ENCODE results near the gene CXCR3.
"Not testable (repeated sequence)": the region's sequence is repeated elsewhere in the genome, so short reads cannot be mapped to it uniquely, and the experiment has no call there.

The CXCR3 gene

GRCh38 chrX:71618303-71618721 lies at the start of gene CXCR3:
CXCR3 (minus strand) TSS chrX:71618511; CDS start chrX:71618449, 62 bp downstream.
- no peak for FAIRE-seq

- FAIRE-seq: no peak
Measured at GRCh38 chrX:71667328-71668247, 49.3 kb upstream of the CXCR3 start, which contains the start of gene LOC101059915. LOC101059915 (plus strand) TSS chrX:71667546.

- no peak for FAIRE-seq
Measured at GRCh38 chrX:71666240-71667223, 48.2 kb upstream of the CXCR3 start.

DNA sequence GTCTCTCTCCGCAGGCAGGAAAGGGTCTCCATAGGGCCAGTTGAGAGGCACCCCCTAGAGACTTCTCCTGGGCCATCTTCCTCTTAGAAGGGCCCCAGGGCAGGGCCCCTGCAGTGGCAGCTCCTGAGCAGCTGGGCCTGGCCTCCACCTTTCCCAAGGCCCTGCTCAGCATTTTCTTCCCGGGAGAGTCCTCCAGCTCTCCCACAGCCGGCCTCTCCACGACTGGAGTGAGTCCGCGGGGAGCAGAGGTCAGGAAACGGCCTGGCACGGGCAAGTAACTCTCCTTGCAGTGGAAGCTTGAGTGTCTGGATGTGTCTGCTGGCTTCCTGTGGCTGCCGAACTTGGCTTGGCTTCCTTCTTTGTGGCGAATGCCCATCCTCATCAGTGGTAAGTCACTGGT lies 47.4 kb upstream of the CXCR3 start:
- FAIRE-seq: no peak

DNA sequence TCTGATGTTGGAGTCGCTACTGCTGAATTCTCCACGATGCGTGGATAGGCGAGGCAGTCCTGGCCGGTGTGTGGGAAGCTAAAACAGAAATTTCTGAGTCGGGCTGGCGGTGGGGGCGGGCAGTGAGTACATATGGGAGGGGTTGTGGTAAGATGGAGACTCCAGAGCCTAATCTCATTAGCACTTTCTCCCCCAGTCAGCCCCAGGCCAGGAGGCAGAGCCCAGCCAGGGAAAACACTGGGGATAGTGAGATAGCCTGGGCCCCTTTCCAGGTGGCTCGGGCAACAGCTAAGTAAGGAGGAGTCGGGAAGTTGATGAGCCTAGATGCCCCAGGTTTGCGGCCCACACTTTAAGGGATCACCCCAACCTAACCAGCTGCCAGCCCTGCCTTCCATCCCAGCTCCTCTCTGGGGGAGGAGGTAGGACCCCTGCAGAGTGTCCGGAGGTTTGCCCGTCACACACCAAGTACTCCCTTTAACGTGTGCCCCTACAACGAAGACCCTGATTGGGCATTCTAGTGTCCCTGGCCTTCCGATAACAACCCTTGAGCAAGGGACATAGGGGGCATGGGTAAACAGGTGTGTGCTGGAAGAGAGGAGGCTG lies 46.7 kb upstream of the CXCR3 start:
- FAIRE-seq: no peak

DNA sequence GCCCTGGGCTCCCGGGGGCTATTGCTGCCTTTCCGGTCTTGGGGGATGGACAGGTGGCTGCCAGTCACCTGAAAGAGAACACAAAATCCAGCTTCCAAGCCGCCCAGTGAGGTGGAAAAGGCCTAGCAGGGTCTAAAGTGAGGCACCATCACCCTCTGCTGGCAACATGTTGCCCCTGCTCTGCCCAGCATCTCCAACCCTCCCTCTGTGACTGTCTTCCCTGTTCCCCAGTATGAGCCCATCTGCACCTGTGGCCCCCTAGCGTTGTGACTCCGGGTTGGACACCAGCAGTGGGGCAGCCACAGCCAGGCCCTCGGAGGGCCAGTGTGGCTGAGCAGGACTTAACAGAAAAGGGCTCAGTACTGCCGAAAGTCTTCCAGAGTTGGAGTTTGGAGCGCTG lies 45.9 kb upstream of the CXCR3 start:
- FAIRE-seq: not testable (repeated sequence)

DNA sequence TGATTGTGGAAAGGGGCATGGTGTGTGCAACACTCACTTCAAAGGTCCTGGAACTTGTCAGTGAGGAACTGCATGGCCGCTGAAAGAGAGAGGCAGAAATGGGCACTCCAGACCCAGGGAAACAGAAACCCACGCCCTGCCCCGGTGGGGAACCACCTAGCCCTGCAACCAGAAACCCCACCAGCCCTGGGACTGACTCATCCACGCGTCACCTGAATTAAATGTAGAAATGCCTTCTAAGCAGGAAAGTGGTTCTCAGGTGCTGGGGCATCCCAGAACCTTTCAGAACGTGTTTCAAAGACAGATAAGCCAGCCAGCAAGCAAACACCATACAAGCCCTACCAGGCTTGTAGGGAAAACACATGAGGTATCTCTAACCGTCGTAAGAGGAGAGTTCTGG lies 44.9 kb upstream of the CXCR3 start:
- FAIRE-seq: not testable (repeated sequence)

DNA sequence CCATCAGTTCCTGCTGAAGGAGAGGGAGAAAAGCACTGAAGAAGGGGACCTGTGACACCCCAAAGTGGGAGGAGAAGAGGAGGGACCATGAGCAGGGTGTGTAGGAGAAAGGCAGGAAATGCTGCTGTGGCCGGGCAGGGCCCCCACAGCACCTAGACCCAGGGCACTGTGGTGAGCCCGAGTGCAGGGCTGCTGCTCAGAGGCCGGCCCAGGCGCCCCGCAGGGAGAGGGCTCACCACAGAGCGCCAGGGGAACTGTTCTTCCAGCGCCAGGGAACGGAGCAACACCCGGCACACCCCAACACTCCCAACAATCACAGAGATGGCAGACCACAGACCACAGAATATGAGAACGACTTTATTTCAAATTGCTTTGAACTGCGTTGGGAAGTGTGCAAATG lies 44.3 kb upstream of the CXCR3 start:
- not testable (repeated sequence) for FAIRE-seq

GRCh38 chrX:71661919-71662318 lies 43.6 kb upstream of the CXCR3 start:
- FAIRE-seq: no peak

GRCh38 chrX:71660562-71661416 lies 42.5 kb upstream of the CXCR3 start:
- FAIRE-seq: no peak

DNA sequence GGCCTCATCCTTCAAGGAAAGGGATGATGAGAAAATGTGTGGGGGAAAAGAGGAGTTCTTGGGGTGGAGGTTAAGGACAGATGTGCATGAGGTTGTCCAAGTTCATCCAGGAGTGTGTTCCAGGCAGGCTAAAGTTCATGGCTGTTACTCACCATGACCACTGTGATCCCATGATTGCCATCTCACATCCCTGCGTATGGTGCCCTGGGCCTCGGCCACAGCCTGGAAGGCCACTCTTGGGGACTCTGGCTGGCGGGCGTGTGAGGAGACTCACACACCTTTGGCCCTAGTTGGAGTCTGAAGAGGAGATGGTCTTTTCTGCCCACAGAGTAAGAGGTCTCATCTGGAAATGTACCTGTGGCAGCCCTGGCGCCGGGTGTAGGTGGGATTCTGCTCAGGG lies 41.6 kb upstream of the CXCR3 start:
- FAIRE-seq: no peak

- no peak for FAIRE-seq
Measured at GRCh38 chrX:71659342-71659741, 41.0 kb upstream of the CXCR3 start.

DNA sequence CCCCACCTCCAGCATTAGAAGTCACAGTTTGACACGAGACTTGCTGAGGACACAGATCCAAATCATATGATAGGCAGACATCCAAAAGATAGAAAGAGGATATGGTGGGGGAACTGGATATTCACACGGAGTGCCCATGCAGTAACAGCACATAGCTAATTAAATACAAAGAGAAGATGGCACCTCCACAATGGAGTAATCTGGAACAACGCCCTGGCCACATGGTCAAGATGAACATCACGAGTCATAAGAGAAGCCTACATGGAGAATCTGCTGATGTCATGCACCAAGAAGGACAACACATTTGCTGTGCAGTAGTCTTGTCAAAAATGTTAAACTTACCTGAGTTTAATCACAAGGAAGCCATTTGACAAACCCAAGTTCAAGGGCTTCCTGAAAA lies 39.0 kb upstream of the CXCR3 start:
- FAIRE-seq: no peak

- FAIRE-seq: no peak
Measured at GRCh38 chrX:71653344-71653743, 35.0 kb upstream of the CXCR3 start.

- FAIRE-seq: peak; percentile 18
Measured at GRCh38 chrX:71652405-71652804, 34.1 kb upstream of the CXCR3 start.

GRCh38 chrX:71650333-71650969 lies 32.1 kb upstream of the CXCR3 start:
- no peak for FAIRE-seq

- not testable (repeated sequence) for FAIRE-seq
Measured at GRCh38 chrX:71644406-71644805, 26.1 kb upstream of the CXCR3 start.

- no peak for FAIRE-seq
Measured at GRCh38 chrX:71640002-71640401, 21.7 kb upstream of the CXCR3 start.

GRCh38 chrX:71638409-71638808 lies 20.1 kb upstream of the CXCR3 start:
- no peak for FAIRE-seq

DNA sequence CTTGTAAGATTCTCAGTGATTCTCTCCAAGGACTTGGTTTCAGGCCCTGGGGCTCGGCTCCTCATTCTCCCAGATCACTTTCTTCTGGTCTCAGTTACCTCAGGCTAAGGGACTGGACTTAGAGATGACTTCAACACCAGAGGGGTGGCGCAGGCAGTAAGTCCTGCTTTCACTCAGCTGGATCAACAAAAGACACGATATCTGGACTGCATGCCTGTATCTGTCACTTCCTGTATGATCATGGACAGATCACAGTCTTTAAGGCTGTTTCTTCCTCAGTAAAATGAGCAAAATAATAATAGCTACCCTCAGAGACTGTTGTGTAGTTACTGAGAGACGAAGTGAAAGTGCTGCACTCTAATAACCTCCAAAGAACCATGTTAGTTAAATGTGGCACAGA lies 19.5 kb upstream of the CXCR3 start:
- no peak for FAIRE-seq

GRCh38 chrX:71637253-71637618 lies 18.9 kb upstream of the CXCR3 start:
- FAIRE-seq: no peak
